HG03469 (cell line): ENCODE measurements around the gene TTC28.
"Not testable (repeated sequence)": the region's sequence is repeated elsewhere in the genome, so short reads cannot be mapped to it uniquely, and the experiment has no call there.

Experiments
- ATAC-seq: cut with Tn5 transposase; IDR thresholded peaks from one replicate; pipeline ENCODE4 v1.9.1; 2021; ENCODE audit warnings: mild to moderate bottlenecking, moderate library complexity, moderate number of reproducible peaks; ENCODE audit not compliant: unreplicated experiment

Gene TTC28

DNA sequence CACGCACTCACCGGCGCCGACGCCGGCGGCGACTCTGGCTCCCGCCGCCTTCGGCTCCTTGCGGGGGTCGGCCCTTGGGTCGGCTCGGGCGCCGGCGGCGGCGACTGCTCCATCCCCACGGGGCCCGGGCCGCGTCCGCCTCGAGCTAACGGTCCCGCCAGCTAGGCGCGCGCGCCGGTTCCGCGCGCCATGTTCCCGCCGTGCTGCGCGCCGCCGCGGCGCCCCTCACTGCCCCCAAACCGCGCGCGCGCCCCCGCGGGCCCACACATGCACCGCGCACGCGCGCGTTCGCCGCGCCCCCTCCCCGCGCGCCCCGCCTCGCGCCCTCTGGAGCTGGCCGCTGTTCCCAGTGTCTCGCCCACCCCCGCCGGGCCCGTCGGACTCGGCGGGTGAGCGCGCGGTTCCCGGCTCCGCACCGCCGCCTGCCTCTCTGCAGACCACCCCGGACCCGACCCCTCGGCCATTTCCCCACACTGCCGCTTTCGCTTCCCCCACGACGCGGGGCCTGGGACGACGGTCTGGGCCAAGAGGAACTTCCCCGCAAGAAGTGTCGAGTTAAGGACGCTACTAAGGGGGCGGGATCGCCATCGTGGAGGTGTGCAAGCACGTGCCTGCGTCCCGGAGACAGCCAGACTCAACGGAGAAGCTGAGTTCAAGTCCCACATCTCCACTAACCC lies at the start of gene TTC28:
TTC28 (minus strand) TSS at position 230 of the 677 bp plus-strand sequence; CDS start at position 113, 117 bp downstream.
- not testable (repeated sequence) for ATAC-seq

DNA sequence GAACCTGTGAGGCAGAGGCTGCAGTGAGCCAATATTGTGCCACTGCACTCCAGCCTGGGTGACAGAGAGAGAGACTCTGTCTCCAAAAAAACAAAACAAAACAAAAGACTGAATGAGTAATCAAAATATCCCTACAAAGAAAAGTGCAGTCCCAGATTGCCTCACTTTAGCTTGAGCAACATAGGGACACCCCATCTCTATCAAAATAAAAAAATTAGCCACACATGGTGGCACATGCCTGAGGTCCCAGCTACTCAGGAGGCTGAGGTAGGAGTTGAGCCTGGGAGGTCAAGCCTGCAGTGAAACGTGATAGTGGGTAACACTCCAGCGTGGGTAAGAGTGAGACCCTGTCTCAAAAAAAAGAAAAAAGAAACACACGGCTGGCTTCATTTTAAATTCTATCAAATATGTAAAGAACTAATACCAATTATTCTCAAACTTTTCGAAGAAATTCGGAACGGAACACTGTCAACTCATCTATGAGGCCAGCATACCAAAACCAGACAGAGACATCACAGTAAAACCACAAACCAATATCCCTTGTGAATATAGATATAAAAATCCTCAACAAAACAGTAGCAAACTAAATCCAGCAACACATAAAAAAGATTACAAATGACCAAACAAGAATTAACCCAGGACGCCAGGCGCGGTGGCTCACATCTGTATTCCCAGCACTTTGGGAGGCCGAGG lies 49.1 kb upstream of the TTC28 start:
- no peak for ATAC-seq

DNA sequence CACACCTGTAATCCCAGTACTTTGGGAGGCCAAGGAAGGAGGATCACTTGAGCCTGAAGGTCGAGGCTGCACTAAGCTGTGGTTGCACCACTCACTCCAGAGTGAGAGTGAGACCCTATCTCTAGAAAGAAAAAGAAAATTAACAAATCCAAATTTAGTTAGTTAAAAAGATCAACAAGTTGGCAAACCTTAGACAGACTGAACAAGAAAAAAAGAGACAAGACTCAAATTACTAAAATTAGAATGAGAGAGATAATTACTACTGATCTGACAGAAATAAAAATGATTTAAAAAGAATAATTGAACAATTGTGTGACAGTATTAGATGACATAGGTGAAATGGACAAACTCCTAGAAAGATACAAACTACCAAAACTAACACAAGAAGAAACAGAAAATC lies 48.4 kb upstream of the TTC28 start:
- no peak for ATAC-seq

DNA sequence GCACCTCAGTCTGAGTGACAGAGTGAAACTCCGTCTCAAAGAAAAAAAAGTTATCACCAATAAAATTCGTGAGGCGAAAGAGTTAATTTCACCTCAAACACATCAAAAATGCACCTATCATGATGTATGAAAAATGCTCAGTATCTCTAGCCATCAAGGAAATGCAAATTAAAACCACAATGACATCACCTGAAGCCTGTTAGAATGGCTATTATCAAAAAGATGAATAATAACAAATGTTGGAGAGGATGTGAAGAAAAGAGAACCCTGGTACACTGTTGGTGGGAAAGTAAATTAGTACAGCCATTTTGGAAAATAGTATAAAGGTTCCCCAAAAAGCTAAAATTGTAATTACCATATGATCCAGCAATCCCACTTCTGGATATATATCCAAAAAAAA lies 38.4 kb upstream of the TTC28 start:
- no peak for ATAC-seq

DNA sequence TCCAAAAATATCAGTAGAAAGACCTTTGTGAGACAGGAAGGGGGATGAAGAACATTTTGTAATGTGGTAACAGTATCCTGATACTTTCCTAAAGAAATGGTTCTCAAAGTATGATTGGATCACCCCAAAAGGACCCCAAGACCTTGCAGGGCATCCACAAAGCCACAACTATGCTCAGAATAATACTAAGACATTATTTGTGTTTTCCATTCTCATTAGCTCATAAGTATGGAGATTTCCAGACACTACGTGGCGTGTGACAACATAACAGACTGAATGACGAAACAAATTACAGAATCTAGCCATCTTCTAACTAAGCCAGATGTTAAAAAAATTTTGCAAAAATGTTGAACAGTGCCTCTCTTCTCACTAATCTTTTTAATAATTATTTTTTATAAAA lies 37.0 kb upstream of the TTC28 start:
- no peak for ATAC-seq

DNA sequence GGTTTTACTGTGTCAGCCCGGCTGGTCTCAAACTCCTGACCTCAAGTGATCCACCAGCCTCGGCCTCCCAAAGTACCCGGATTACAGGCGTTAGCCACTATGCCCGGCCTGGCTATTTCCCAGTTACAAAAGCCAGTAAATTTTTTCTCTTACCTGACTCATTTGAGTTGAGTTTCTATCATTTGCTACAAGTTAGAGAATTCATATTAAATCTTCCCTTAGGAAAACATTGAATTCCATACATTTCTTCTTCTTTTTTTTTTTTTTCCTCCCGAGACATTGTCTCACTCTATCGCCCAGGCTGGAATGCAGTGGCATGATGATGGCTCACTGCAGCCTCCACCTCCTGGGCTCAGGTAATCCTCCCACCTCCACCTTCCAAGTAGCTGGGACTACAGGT lies 36.0 kb upstream of the TTC28 start:
- ATAC-seq = no peak

DNA sequence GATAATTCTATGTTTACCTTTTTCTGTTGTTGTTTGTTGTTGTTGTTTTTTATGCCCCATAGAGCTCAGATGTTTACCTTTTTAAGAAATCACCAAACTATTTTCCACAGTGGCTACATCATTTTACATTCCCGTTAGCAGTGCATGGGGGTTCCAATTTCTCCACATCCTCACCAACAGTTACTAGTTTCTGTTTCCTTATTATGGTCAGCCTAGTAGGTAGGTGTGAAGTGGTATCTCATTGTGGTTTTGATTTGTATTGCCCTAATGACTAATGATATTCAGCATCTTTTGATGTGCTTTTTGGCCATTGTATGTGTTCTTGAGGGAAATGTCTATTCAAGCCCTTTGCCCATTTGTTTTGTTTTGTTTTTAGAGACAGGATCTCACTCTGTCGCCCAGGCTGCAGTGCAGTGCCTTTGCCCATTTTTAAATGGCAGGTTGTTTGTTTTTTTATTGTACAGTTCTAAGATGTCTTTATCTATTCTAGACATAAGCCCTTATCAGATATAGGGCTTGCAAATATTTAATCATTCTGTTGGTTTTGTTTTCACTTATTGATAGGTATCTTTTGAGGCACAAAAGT lies 34.5 kb upstream of the TTC28 start:
- no peak for ATAC-seq

DNA sequence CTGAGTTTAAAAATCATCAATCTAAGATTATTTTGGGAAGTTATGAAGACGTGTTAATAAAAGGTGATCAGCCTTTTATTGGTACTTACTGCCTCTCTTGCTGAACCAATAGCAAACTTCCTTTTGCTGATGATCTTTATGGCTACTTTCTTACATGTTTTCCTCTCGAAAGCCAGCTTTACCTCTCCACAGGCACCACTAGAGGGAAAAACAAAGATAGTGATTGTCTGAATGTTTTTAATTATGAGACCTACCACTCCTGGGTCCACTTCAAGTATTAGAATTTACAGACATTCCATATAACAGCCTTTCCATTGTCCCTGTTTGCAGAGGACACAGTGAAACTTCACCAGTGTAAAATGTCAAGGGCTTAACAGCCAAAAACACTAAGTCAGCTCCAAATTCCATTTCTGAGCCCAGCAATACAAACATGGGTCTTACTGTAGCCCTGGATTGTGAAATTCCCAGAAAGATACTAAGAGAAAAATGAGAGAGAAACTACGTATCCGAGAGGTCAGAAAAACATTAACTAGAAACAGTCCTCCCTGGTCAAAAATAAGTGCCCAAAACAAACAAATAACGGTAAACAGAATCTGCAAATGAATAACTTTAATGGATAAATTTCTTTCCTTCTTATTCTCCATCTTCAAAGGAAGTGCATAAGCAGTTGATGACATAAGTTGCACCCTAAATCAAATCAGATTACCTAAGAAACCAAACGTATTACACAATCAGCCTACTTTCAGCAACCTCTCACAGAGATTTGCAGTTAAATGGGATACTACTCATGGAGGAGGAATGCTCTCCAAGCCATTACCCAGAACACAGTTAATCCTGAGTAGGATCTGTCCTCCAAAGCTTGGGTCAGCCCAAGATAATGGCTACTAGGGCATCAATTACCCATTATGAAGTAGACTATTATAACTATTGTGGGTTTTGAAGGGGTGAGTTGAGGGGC lies 32.5 kb upstream of the TTC28 start:
- ATAC-seq = no peak

DNA sequence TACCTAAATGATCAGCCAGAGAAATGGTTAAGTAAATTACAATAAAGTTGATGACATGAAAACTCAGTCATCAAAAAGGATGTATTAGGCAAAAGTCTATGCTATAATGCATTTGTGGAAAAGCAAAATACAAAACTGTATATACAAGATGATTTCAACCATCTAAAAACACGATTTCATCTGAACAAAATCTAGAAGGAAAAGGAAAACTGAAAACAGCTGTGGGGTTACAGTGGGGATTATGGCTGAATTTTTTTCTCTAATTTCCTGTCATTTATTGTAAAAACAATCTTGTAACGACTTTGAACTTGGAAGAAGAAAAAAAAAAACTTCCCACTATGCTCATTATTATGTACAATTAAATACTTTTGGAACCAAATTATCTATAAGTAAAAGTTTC lies 31.7 kb upstream of the TTC28 start:
- ATAC-seq = no peak

DNA sequence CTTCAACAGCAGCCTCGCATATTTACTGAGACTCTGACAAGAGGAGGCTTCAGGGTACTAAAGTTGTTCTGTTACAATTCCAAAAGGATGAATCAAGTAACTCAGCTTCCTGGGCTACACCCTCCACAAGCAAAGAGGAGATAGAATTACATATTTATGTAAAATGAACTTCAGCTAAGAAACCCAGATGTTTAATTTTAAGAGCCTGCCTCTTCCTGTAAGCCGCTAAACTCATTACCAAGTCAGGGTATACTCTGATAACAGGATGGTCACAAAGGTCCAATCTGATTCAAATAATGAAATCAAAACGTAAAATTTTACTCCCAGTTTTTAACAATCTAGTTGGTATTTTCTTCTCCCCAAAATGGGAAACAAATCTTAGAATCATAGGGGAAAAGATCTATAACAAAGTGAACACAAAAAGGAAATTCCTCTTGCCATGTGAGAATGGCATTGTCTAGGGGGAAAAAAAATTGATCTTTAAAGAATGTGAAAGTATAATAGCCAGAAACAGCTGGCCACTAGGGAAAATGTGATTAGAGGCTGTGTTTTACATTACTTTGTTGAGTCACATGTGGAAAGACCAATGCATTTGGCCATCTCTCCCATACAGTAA lies 31.0 kb upstream of the TTC28 start:
- ATAC-seq = no peak

DNA sequence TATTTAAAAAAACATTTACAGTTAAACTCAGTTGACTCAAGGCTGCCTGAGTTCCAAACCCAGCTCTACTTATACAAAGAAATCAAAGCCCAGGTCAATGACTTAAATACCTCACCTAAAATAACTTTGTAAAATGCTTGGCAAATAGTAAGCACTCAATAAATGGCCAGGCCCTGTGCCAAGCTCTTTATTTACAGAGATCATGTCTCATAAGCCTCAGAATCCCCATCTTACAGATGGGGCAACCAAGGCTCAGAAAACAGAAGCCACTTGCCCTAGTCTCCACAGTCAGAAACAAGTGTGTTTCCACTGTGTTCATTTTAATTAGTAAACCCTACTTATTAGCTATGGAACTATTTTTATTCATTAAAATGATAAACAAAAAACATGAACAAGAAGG lies 30.5 kb upstream of the TTC28 start:
- ATAC-seq = no peak

DNA sequence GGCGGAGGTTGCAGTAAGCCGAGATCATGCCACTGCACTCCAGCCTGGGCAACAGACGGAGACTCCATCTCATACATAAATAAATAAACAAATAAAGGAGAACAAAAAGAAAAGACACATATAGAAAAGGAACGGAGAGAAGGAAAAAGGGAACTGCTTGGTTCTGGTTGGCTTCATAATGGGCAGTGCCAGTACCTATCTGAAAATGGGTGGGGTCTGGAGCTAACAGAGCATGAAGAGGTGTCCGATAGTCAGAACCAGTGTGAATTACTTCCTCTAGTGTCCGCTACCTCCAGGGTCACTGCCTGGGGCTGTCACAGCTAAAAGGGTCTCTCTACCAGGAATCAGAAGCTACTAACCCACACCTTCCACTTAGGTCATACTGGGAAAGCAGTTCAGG lies 27.2 kb upstream of the TTC28 start:
- ATAC-seq = no peak

DNA sequence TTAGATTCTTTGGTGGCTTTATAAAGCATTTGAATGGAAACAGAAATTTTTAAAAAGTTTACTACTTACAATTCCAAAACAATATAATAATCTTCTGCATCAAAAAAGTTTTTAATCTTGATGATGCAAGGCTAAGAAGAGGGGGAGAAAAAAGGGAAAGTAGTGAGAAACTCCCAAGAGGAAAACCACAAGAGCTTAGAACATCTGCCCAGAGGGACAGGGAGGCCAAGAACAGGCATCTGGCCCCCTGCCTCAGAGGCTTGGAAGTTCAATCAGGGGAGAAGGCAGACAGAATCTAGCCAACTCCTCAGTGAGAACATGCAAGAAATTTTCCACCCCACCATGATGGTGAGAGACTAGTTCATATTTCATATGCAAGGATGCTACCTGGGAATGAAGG lies 23.8 kb upstream of the TTC28 start:
- ATAC-seq = no peak

DNA sequence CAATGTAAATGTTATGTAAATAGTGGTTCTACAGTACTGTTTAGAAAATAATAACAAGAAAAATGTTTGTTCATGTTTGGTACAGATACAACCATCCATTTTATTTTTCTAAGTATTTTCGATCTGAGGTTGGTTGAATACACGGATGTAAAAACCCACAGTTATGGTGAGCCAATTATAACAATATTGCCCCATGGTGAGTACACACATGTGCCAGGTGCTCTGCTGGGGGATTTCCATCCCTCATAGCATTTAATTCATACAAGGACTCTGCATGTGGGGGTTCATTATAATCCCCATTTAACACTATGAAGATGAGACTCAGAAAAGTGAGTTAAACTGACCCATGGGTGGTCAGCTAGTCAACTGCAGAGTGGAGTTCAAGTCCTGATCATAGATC lies 23.3 kb upstream of the TTC28 start:
- ATAC-seq = no peak

DNA sequence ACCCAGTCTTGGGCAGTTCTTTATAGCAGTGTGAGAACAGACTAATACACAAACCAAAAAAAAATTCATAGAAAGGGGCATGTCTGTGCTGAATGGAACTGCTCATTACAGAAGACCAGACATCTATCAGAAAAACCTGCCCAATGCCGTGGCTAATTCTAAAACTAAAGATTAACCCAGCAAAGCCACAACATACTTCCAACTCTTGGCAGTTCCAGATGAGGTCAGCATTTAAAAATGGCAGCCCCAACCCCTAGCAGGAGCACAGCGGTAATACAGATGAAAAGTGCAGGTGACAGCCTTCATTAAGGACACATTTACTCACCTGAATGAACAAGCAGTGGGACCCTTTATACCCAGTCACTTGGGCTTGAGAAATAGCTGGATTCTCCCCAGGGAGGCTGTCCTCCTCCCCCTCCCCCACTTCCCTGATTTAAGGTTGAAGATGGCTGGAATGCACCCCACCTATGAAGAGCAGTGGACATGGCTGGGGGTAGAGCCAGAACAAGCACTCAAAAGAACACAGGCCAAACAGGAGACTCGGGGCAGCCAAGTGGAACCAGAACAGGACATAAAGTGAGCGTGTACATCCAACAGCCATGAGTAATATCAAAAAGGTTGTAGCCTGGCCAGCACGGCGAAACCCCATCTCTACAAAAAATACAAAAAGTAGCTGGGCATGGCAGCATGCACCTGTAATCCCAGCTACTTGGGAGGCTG lies 13.6 kb upstream of the TTC28 start:
- not testable (repeated sequence) for ATAC-seq

DNA sequence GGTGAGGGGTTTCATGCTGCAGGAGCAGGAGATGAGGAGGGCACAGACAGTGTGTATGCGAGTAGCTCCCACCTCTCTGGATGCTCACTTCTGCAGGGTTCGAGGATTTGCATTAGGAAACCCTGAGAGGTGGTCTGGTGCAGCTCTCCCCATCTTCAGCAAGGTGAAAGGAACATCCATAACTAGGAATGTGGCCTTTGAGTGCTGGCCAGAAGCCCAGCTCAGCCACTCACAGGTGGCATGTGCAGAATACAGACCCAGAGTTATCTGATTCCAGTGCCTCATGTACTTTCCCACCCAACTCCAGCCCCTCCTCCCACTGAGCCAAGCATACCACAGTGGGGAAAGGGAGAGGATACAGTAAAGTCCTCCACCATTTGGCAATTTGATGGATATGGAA lies 10.2 kb upstream of the TTC28 start:
- not testable (repeated sequence) for ATAC-seq

DNA sequence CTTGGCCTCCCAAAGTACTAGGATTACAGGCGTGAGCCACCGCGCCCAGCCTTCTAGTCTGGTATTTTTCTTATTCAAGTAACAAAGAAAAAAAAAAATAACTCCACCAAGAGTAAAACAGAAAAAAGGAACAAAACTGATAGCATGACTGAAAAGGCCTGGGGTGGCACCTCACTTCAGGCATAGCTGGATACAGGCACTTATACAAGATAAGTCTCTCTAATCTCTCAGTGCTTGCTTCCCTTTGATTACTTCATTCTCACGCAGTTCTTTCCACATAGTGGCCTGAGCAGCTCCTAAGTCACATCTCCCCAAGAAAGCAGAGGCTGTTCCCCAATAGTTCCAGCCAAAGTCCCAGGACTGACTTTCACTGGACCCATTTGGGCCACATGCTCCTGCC lies 3.3 kb upstream of the TTC28 start:
- not testable (repeated sequence) for ATAC-seq

DNA sequence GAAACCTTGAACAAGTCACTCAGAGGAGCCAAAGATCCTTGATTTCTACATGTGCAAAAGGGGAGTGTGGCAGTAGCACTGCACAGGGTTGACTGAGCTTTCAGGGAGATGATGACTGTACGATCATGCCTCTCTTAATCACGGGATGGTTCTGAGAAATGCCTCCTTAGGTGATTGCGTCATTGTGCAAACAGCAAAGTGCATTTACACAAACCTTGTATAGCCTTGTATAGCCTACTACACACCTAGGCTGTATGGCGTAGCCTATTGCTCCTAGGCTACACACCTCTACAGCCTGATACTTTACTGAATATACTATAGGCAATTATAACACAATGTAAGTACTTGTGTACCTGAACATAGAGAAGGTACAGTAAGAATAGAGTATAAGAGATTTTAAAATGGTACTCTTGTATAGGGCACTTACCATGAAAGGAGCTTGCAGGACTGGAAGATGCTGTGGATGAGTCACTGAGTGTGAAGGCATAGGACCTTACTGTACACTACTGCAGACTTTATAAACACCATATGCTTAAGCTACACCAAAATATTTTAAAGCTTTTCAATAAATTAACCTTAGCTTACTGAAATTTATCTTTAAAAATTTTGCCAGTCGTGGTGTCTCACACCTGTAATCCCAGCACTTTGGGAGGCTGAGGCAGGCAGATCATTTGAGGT lies 1.3 kb upstream of the TTC28 start:
- ATAC-seq = not testable (repeated sequence)

DNA sequence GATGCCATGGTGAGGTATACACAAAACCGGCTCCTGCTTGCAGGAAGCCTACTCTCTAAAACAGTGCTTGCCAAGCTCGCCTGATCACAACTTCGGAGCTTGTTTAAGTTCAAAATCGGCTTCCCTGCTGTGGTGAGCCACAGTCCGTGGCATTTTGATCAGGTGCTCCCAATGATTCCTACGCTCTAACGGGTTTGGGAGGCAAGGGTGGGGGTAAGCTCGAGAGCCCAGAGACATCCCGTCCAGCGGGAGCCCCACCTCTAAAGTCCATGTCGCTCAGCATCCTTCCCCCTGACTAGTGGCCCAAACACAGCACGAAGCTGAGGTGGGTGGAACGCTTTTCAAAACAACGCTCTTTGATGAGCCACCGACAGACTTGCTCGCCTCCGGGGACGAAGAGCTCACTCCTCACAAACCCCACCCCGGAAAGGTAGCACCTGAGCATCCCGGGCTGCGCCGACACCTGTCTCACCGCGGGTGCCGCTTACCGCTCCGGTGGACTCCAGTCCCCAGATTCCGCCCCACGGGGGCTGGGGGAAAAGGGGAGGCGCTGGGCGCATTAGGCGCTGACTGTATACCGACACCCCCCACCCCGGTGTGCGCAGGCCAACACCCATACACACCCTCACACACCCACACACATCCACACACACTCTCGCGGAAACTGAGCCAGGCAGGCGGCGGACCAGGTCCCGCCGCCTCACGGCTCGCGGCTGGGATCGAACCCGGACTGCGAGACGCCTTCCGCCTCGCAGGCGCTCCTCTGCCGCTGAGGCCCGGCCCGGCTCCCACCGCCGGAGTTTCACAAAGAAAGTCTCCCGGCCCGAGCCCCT lies 646 bp downstream of the TTC28 start:
- ATAC-seq = not testable (repeated sequence)
